GM19025 (cell line): ENCODE measurements around the gene ASB16.

ENCODE experiments used
- ATAC-seq: cut with Tn5 transposase; IDR thresholded peaks from one replicate; pipeline ENCODE4 v1.9.1; 2021; ENCODE audit warnings: mild to moderate bottlenecking, low read depth, moderate library complexity; ENCODE audit not compliant: unreplicated experiment

The ASB16 gene

DNA sequence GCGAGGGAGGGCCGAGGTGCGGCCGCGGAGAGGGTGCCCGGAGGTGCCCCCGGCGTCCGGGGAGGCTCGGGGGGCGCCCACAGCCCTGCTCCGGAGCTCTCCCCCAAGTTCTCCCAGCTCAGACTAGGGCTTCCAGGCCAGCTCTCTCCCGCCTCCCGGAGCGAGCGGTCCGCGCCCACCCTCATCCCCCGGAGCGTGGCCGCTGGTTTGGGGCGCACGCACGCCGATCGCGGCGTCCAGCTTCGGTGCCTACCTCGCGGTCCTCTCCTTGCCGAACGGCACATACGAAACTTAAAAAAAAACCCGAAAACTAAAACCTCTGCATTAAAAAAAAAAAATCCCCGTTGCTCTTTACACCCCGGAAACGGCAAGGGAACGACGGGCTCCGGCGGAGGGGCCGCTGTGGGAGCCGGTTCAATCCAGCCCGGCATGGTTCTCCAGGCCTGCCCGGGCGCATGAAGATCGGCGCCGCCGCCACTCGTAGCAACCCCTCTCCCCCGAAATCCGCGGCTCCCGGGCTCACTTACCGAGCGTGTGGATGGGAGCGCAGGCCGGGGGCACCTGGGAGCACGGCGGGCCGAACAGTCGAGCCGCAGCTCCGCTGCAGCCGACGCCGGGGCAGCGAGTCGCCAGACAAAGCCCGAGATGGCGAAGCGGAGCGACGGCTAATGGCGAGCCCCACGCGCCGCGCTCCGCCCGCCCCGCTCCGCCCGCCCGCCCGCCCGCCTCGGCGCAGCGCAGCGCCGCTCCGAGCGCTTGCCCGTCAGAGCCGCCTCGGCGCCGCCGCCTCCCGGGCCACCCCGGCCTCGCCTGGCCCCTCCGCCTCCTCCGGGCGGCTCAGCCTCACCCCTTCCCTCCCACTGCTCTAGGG, 49.9 kb downstream of the ASB16 start:
- peak; percentile 7 for ATAC-seq

DNA sequence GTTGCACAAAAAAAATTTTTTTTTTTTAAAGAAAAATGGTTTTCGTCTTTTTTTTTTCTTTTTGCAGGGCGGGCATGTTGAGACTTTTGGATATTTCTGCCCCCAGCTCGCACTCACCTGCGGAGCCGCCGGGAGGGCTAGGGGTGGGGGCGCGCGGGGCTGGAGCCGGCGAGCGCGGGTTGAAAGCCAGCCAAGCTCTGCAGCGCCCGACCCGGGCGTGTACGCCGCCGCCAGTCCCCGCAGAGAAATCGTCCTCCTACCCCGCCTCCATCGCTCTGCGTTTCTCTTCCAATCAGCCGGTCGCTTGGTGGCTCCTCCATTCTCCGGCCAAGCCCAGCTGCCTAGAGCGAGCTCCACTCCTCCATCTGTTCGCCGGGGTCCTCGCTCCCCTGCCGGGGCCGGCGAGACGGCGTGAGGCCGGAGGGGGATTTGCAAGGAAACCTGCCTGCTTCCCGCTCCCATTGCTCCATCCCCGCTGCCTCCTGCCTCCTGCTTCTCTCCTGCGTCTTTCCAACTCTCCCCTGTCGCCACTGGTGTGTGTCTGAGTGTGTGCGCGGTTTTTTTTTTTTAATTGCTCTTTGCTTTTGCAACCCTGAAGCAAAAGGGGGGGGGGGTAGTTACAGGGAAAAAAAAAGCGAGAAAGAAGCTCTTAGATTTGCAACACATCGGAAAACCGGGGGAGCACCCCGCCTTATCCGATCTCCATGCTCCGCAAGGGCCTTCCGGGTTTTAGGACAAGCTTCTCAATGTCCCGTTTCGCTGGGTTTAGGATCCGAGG, 50.8 kb downstream of the ASB16 start:
- ATAC-seq: no peak

- no peak for ATAC-seq
These were observed 51.3 kb downstream of the ASB16 start for GRCh38 chr17:44221862-44222111.

- ATAC-seq: no peak
These were observed 51.8 kb downstream of the ASB16 start for GRCh38 chr17:44222112-44222869.

DNA sequence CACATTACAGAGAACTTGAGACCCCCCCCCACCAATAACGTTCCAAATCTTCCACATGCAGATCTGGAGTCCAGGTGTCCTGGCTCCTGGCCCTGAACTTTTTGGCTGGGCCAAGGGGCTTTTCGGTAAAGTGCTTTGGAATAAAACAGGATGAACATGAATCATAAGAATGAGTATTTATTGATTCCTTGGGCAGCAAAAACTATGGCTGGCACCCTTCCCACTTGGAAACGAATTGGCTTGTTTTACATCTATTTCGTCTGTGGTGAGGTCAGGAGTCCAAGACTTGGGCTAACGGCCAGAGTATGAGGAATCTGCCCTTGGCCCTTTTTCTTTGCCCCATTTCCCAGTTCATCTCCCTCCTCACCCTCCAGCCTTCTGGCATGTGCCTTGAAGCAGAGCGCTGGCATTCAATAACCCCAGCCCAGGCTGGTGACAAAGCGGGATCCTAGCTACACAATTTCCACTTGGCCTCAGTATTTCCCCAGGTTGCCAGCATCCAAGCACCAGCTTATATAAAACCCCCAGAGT, 53.1 kb downstream of the ASB16 start:
- no peak for ATAC-seq
